Naive B cell (primary cell): ENCODE results near the gene RDX. TPM values are rescaled to one million over a fixed set of nuclear protein-coding genes. Genes with fewer than 3 reads are reported as not detected.

Experiments
- ATAC-seq, 2 donors: fragments of 150-1000 bp; cut with Tn5 transposase; 2 replicates each; pipeline ENCODE4 v1.10.0; 2021; ENCODE audit warnings: low read depth in 2 of 2, mild to moderate bottlenecking in 2 of 2, moderate library complexity in 2 of 2
- DNase-seq: peaks from one replicate; pipeline ENCODE4 v3.0.0; 2022
- H3K27ac Mint-ChIP-seq, 6 donors: one replicate each; pipeline ENCODE4 v1.8.0; 2020 to 2022; ENCODE audit warnings: mild to moderate bottlenecking in 6 of 6, mixed read lengths in 6 of 6, moderate library complexity in 5 of 6, inconsistent platforms in 2 of 6
- H3K27me3 Mint-ChIP-seq, 3 donors: one replicate each; pipeline ENCODE4 v1.8.0; 2021 to 2022; ENCODE audit warnings: mixed read lengths in 3 of 3, mild to moderate bottlenecking in 1 of 3
- H3K36me3 Mint-ChIP-seq, 2 donors: one replicate each; pipeline ENCODE4 v1.8.0; 2020 to 2022; ENCODE audit warnings: mixed read lengths in 2 of 2, inconsistent platforms in 1 of 2, mild to moderate bottlenecking in 1 of 2
- H3K4me1 Mint-ChIP-seq, 3 donors: one replicate each; pipeline ENCODE4 v1.8.0; 2020 to 2022; ENCODE audit warnings: mixed read lengths in 3 of 3, inconsistent platforms in 1 of 3, mild to moderate bottlenecking in 1 of 3, moderate library complexity in 1 of 3
- H3K4me3 Mint-ChIP-seq, 8 donors: one replicate each; pipeline ENCODE4 v1.8.0; 2020 to 2022; ENCODE audit warnings: mild to moderate bottlenecking in 8 of 8, mixed read lengths in 8 of 8, moderate library complexity in 8 of 8, inconsistent platforms in 2 of 8
- H3K9me3 Mint-ChIP-seq, 7 donors: one replicate each; pipeline ENCODE4 v1.8.0; 2020 to 2022; ENCODE audit warnings: mixed read lengths in 7 of 7, mild to moderate bottlenecking in 5 of 7, inconsistent platforms in 2 of 7, moderate library complexity in 1 of 7
- polyA plus RNA-seq, 6 donors: library from polyadenylated mRNA; unstranded; fragments of 300-500 nt; fragmentation: Illumina TruSeq; gene quantifications; one replicate each; pipeline ENCODE4 v1.2.3, GENCODE V29; 2021; ENCODE audit warnings: low read depth in 6 of 6

Gene RDX
- polyA plus RNA-seq, 6 donors from 2014 or later = 4.1 to 13.7 (median 8.9) TPM

DNA sequence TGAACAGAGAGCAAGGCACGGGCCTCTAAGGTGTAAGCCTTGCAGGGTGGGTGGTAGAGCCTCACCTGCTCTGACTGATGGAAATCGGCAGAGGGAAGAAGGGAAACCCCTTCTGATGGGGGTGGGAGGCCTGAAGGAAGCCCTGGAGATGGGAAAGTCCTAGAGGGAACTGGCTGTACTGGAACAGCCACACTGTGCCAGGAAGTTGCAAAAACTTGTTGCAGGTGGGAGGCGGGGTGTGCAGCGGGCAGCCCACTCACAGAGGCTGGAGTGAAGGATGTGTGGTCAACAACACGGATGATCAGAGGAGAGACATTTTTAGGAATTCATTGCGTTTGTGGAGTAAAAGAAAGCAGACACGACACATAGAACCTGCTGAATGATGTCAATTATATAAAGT lies 112.0 kb downstream of the RDX start:
- ATAC-seq (no peak), DNase-seq (no peak)
- Mint-ChIP-seq H3K27me3 (peaks cover 40 to 66% (median 46%) of the 10 kb centered on the region in 3 donors), H3K9me3 (no peaks in the 10 kb centered on the region), H3K4me1 (peaks cover 0 to 2% (median 0%) of the 10 kb centered on the region in 3 donors), H3K36me3 (no peaks in the 10 kb centered on the region), H3K4me3 (no peak overlapping the region), H3K27ac (no peak overlapping the region)

DNA sequence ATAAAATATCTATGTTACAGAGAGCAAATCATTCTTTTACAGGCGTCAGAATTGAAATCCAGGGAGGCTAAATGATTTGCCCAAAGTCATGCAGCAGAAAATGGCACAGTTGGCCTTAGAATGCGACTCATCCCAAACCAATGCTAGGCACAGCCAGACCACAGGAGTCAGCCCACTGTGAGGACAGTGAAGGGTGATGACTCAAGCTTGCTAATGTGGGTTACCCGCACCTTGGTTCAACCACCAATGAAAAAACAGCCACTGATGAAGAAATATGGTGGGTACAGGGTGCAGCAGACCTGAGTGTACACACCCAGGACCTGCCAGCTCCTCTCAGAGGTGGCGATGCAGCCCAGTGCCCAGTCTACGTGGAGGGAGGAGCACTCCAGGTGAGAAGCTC lies 113.5 kb downstream of the RDX start:
- Mint-ChIP-seq H3K36me3 (no peaks in the 10 kb centered on the region), H3K4me1 (peaks cover 0 to 2% (median 0%) of the 10 kb centered on the region in 3 donors), H3K27ac (peak overlapping the region in 1 of 6 donors; percentile 56), H3K27me3 (peaks cover 29 to 54% (median 35%) of the 10 kb centered on the region in 3 donors), H3K4me3 (no peak overlapping the region), H3K9me3 (no peaks in the 10 kb centered on the region)
- DNase-seq = no peak
- ATAC-seq = no peak

DNA sequence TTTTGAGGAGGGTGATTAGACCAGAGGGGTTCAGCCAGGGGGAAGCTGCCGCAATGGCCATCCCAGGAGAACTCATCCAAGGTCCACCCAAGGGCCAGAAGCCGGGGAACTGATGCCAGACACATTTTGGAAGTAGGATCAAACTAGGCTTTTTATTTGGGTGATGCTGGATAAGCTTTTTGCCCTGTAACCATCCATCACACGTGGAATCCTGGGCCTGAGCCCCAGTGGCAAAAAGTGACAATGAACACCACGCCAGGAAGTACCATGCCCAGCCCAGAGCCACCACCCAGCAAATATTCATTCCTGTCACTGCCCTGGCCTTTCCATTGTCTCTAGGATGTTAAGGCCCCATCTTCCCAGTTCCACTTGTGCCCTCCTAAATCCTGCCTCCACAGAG lies 117.3 kb downstream of the RDX start:
- DNase-seq (no peak), ATAC-seq (no peak)
- peaks cover 13 to 27% (median 24%) of the 10 kb centered on the region in 3 donors for H3K27me3 Mint-ChIP-seq
- no peak overlapping the region for H3K27ac Mint-ChIP-seq
- no peaks in the 10 kb centered on the region for H3K36me3 Mint-ChIP-seq
- no peak overlapping the region for H3K4me3 Mint-ChIP-seq
- H3K4me1 Mint-ChIP-seq = peaks cover 3 to 4% (median 3%) of the 10 kb centered on the region in 3 donors
- H3K9me3 Mint-ChIP-seq = no peaks in the 10 kb centered on the region

DNA sequence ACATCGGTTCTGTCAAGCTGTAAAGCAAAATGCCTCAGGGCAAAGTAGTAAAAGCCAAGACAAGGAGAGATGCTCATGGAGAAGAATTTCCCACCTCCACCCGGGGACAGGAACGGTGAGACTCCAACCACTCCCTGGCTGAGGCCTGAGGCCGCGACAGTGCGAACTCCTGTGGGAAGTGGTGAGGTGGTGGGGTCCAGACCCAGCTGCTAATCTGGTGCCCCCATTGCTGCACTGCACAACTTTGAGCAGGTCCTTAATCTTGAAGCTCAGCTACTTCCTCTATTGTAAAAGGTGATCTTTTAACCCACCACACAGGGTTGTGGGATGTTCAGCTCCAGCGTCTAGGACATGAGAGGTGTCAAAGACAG lies 119.3 kb downstream of the RDX start:
- ATAC-seq (no peak), DNase-seq (no peak)
- Mint-ChIP-seq H3K9me3 (no peaks in the 10 kb centered on the region), H3K27ac (no peak overlapping the region), H3K36me3 (no peaks in the 10 kb centered on the region), H3K4me3 (no peak overlapping the region), H3K4me1 (peaks cover 3 to 6% (median 6%) of the 10 kb centered on the region in 3 donors), H3K27me3 (peaks cover 17 to 28% (median 17%) of the 10 kb centered on the region in 3 donors)

DNA sequence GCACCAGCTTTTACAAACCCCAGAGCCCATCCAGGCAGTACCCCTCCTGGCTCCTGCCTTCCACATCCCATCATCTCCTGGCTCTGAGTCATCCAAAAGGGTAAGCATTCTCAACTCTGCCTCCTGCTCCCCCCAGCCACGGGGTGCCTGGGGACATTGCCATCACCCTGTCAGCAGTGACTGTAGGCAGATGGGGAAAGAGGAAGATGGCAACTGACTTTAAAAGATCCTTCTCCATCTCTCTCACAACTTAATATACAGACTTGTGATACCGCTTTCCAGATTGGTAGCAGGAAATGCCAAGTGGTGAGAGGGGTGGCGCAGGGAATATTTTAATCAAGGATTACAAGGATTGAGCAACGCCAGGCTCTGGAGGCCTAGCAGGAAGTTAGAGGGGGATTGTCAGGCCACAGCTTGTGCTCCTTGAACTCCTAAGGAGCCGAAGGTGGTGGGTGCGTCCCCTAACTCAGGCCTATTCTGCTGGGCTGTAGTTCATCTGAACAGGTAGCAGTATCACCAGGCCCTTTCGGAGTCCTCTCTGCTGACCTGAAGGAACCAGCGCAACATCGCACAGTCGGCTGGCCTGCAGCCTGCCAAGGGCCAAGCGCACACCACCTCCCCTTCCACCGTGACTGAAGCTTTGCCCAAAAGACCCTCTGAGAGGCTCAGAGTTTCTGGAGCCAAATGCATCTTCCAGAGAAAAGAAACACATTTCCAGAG lies 119.9 kb downstream of the RDX start:
- H3K4me1 Mint-ChIP-seq = peaks cover 3 to 6% (median 6%) of the 10 kb centered on the region in 3 donors
- H3K27ac Mint-ChIP-seq = no peak overlapping the region
- ATAC-seq (no peak), DNase-seq (no peak)
- no peaks in the 10 kb centered on the region for H3K9me3 Mint-ChIP-seq
- no peaks in the 10 kb centered on the region for H3K36me3 Mint-ChIP-seq
- H3K27me3 Mint-ChIP-seq = peaks cover 17 to 28% (median 20%) of the 10 kb centered on the region in 3 donors
- no peak overlapping the region for H3K4me3 Mint-ChIP-seq

DNA sequence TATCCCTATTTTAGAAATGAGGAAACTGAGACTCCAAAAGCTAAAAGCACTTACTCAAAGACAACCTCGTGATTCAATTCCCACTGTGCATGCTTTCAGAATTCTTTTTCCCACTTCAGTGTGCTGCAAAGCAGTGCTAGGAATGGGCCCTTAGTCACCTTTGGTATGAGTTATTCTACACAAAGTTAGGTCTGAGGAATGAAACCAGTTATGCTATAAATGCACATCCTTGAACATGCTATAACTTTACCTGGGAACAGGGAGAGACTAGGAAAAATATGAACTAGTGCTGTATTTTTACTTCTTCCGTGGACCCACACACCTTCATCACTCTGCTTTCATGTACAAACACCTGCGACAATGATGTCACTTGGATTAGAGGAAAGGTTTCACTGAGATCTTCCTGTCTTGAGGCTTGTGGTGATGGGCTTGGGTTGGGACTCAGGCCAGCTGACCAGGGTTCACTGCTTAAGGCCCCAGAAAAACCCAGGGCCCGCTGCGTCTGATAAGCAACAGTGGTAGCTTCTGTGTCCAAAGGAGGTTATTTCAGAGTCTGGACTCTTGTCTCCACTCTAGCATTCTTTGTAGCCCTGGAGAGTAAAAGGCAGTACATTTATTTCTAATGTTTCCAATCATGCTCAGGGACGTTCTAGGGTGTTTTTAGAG lies 121.6 kb downstream of the RDX start:
- Mint-ChIP-seq H3K4me3 (peak overlapping the region in 2 of 8 donors; percentile 13 to 72), H3K27ac (no peak overlapping the region), H3K36me3 (no peaks in the 10 kb centered on the region), H3K27me3 (peaks cover 16 to 18% (median 17%) of the 10 kb centered on the region in 3 donors), H3K4me1 (peaks cover 3 to 6% (median 6%) of the 10 kb centered on the region in 3 donors), H3K9me3 (no peaks in the 10 kb centered on the region)
- ATAC-seq (no peak), DNase-seq (no peak)

DNA sequence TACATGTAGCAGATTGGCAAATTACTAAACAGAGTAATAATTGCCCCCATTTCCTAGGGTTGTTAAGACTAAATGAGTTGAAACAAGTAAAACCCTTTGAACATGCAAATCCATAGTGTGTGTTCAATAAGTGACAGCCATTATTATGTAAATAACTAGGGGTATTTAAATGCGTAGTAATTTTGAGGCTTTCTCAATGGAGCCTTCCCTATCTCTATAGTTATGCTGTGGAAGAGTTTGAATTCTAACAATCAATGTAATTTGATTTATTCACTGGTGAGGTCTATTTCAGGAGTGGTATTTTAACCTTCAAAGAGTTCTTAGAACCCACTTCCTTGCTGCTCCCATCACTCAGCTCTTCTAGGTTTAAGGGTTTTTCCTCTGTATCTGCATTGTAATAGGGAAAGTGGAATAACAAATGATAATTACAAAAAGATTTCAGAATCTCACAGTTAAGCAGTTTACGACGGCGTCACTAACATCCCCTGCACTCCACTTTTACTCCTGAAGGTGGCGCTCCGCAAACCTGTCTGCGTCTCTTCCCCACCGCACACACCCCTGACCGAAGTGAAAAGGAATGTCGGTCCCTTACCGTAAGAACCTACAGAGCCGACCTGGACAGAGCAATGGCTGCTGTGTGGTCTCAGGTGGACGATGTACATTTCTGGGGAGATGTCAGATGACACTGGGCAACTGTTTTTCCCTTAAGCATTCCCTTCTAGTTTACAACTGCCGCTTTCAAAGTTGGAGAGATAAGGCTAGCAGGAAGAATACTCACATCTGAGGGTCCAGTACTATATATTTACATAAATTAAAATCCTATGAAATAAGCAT lies 122.4 kb downstream of the RDX start:
- ATAC-seq (peak; percentile 63 to 66), DNase-seq (peak; percentile 24)
- Mint-ChIP-seq H3K27ac (no peak overlapping the region), H3K4me1 (peaks cover 3 to 6% (median 6%) of the 10 kb centered on the region in 3 donors), H3K4me3 (peak overlapping the region in 4 of 8 donors; percentile 2 to 46 (median 19)), H3K9me3 (no peaks in the 10 kb centered on the region), H3K27me3 (peaks cover 16 to 18% (median 17%) of the 10 kb centered on the region in 3 donors), H3K36me3 (no peaks in the 10 kb centered on the region)

DNA sequence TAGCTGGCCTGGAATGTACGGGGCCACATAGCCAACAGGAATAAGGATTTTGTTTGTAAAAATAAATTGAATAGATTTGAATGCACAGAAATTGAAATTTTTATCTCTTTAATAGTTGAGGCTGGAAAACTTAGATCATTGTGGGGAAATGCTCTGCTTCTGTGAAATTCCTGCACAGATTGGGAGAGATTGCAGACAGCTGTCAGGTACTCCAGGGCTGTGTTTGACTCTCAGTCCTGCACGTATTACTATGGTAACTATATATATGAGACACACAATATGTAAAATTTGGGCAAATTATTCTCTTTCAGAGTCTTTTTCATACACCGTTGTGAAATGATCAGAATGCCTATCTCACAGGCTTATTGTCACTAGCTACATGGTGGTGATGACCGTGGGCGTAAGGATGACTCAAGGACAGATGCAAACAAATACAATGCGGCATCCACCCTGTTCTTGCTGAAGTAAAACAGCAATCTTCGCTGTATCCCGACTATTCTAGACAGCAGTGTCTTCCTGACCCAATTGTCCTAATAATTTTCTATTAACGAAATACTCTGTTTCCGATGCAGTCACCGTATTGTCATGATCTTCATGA lies 123.8 kb downstream of the RDX start:
- peaks cover 3 to 6% (median 6%) of the 10 kb centered on the region in 3 donors for H3K4me1 Mint-ChIP-seq
- ATAC-seq (no peak), DNase-seq (no peak)
- H3K27ac Mint-ChIP-seq = no peak overlapping the region
- peaks cover 16 to 18% (median 17%) of the 10 kb centered on the region in 3 donors for H3K27me3 Mint-ChIP-seq
- H3K36me3 Mint-ChIP-seq = no peaks in the 10 kb centered on the region
- no peaks in the 10 kb centered on the region for H3K9me3 Mint-ChIP-seq
- H3K4me3 Mint-ChIP-seq = no peak overlapping the region

DNA sequence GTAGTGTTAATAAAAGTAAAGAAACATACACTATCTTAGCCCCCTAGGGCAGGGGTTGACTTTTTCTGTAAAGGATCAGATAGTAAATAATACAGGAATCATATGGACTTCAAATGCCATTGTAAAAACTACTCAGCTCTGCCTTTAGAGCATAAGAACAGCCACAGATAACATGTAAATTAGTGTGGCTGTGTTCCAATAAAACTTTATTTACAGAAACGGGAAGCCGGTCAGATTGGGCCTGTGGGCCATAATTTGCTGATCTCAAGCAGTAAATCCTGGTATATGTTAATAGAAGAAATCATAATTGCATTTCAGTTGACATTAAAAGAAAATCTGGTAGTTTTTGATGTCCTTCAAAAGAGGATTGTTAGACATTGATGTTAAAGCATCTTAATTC lies 126.7 kb downstream of the RDX start:
- no peak for ATAC-seq
- H3K4me1 Mint-ChIP-seq = peaks cover 3 to 6% (median 6%) of the 10 kb centered on the region in 3 donors
- no peaks in the 10 kb centered on the region for H3K9me3 Mint-ChIP-seq
- H3K36me3 Mint-ChIP-seq = no peaks in the 10 kb centered on the region
- H3K27ac Mint-ChIP-seq = no peak overlapping the region
- peaks cover 16 to 25% (median 17%) of the 10 kb centered on the region in 3 donors for H3K27me3 Mint-ChIP-seq
- no peak overlapping the region for H3K4me3 Mint-ChIP-seq
- no peak for DNase-seq

DNA sequence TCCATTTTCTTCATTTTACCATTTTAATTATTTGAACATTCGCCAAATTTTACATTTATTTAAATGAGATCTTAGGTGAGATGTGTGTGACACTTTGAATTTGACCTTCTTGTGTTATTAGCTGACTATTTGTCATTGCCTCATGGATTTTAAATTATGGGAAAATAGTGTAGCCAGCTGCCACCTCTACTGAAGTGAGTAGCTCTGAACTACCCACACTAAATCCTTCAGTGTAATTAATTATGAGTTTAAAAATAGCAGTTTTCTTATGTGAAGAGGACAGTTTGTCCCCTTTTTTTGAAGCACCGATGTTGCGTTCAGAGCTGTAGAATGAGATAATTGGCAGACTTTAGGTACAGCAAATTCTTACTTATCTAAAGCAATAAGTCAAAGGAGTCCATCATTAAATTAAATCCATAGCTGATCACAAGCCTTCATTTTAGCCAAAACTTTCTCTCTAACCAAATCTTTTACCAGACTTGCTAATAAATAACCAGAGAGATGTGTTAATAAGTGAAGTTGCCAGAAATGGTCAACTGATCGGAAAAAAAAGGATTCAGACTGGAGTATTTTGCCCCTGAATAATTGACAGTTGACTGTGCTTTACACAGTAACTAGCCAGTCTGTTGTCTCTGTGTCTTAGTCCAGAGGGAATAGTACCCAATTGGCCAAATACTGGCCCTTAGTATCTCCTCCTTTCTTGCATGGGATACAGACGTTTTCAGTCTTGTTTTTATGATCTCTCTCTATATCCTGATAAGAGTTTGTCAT lies 128.2 kb downstream of the RDX start:
- Mint-ChIP-seq H3K27ac (no peak overlapping the region), H3K9me3 (no peaks in the 10 kb centered on the region), H3K4me3 (no peak overlapping the region), H3K27me3 (peaks cover 6 to 17% (median 9%) of the 10 kb centered on the region in 3 donors), H3K36me3 (no peaks in the 10 kb centered on the region), H3K4me1 (no peaks in the 10 kb centered on the region)
- DNase-seq (no peak), ATAC-seq (no peak)

DNA sequence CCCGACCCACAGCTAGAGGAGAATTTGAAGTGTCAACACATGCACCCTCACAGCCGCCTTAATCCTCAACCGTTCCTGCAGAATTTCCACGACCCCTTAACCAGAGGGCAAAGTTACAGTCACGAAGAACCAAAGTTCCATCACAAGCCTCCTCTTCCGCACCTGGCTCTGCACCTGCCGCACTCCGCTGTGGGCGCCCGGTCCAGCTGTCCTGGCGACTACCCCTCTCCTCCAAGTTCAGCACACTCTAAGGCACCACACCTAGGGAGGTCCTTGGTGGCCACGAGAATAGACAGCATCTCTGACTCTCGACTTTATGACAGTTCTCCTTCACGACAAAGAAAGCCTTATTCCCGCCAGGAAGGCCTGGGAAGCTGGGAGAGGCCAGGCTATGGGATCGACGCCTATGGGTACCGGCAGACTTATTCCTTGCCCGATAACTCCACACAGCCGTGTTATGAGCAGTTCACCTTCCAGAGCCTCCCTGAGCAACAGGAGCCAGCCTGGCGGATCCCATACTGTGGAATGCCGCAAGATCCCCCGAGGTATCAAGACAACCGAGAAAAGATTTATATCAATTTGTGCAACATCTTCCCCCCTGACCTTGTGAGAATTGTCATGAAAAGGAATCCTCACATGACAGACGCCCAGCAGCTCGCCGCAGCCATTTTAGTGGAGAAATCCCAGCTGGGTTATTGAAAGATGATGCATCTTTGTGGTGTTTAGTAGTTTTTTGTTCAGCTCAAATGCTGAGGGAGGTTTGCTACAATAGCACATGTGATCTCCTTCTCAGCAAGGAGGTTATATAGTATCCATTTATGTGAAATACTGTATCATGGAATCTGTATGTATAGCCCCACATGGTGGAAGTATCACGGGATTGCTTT lies 131.1 kb downstream of the RDX start:
- Mint-ChIP-seq H3K9me3 (no peaks in the 10 kb centered on the region), H3K27me3 (peaks cover 0 to 8% (median 0%) of the 10 kb centered on the region in 3 donors), H3K27ac (peak overlapping the region in 1 of 6 donors; percentile 61), H3K4me3 (no peak overlapping the region), H3K4me1 (no peaks in the 10 kb centered on the region), H3K36me3 (no peaks in the 10 kb centered on the region)
- ATAC-seq (no peak), DNase-seq (no peak)

DNA sequence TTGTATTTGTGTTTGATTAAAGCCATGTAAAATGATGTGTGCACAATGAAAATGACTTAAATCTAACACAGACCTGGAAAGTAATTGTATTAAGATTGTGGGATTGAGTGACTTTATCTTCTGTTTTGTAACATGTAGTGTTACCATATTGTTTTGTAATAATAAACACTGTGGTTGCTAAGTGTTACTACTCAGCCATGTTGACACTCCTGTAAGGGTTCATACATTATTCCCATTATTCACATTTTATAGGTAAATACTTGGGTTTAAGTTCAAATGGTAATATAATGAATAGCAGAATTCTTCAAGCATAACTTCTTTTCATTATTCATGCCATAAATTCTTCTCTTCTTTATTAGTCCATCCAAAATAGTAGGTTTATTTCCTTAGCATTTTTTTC lies 134.2 kb downstream of the RDX start:
- Mint-ChIP-seq H3K27ac (no peak overlapping the region), H3K4me3 (no peak overlapping the region), H3K27me3 (peaks cover 0 to 20% (median 0%) of the 10 kb centered on the region in 3 donors), H3K36me3 (no peaks in the 10 kb centered on the region), H3K9me3 (no peaks in the 10 kb centered on the region), H3K4me1 (no peaks in the 10 kb centered on the region)
- ATAC-seq (no peak), DNase-seq (no peak)
